HCT116 (cell line): ENCODE results near the gene HMCN2. TPM values are rescaled to one million over a fixed set of nuclear protein-coding genes. Genes with fewer than 3 reads are reported as not detected.

Experiments
- ATAC-seq: fragments of 200-7000 bp; cut with Tn5 transposase; 2 replicates; pipeline ENCODE4 v1.9.1; 2020; ENCODE audit warnings: mild to moderate bottlenecking, moderate library complexity
- BruUV-seq: library from RNA; stranded (reverse); fragments of 400-500 nt; replicated peaks from 2 replicates; lab custom pipeline; 2021; lab: Mats Ljungman, UMichigan
- CTCF ChIA-PET: fragments of 300-600 bp; sonication (Branson Sonifier 250); formaldehyde crosslinking; loops from one replicate; lab custom pipeline; 2021; ENCODE audit warnings: antibody characterized with exemption; lab: Charles Lee
- POLR2A ChIA-PET: fragments of 300-600, 350-600 bp; sonication (Branson Sonifier 250); formaldehyde crosslinking; loops from one replicate; lab custom pipeline; 2021; ENCODE audit warnings: antibody characterized with exemption; lab: Charles Lee
- RAD21 ChIA-PET, 2 experiments: fragments of 300-600 bp; sonication (Branson Sonifier 250); formaldehyde crosslinking; loops; one replicate each; lab custom pipeline; 2023; ENCODE audit warnings: low total read pairs in 2 of 2; ENCODE audit not compliant: uncharacterized antibody in 2 of 2, unreplicated experiment in 2 of 2, low non-redundant PET in 1 of 2; lab: Charles Lee
- DNase-seq: peaks from one replicate; pipeline ENCODE4 v3.0.0-alpha.2; 2010; ENCODE audit warnings: low read depth, low spot score
- H2AFZ ChIP-seq: fragments of 200-600 bp; shearing (Covaris generic), sonication (generic); 2 replicates; pipeline ENCODE4 v1.6.1; 2017; ENCODE audit warnings: low read depth, mixed run types, mixed read lengths, antibody characterized with exemption, low read length; ENCODE audit not compliant: poor library complexity, severe bottlenecking
- H3K27ac ChIP-seq: 2 replicates; pipeline ENCODE4 v1.5.1; 2012; ENCODE audit warnings: low read depth, low read length
- H3K27me3 ChIP-seq: fragments of 200-600 bp; sonication (generic); 2 replicates; pipeline ENCODE4 v1.6.1; 2016; ENCODE audit warnings: mixed run types, low read length, mixed read lengths; ENCODE audit not compliant: insufficient read depth
- H3K36me3 ChIP-seq, 2 experiments: fragments of 200-500 bp in 1 of 2; fragments of 200-600 bp in 1 of 2; sonication (Bioruptor generic) in 1 of 2; sonication (generic) in 1 of 2; 2 replicates each; pipeline versions ENCODE4 v1.5.1 to v1.6.1; 2014 to 2016; ENCODE audit warnings: low read length in 2 of 2, inconsistent platforms in 1 of 2, mixed read lengths in 1 of 2, mixed run types in 1 of 2; ENCODE audit not compliant: insufficient read depth in 2 of 2, control insufficient read depth in 1 of 2
- H3K4me1 ChIP-seq, 2 experiments: fragments of 200-600 bp in 1 of 2; sonication (generic) in 1 of 2; 2 replicates each; pipeline versions ENCODE4 v1.5.1 to v1.6.1; 2012 to 2017; ENCODE audit warnings: low read length in 2 of 2, inconsistent platforms in 1 of 2, mild to moderate bottlenecking in 1 of 2, mixed read lengths in 1 of 2, mixed run types in 1 of 2, moderate library complexity in 1 of 2; ENCODE audit not compliant: insufficient read depth in 2 of 2, control insufficient read depth in 1 of 2
- H3K4me2 ChIP-seq: fragments of 200-600 bp; sonication (generic); 2 replicates; pipeline ENCODE4 v1.6.1; 2017; ENCODE audit warnings: mixed run types, low read length, mixed read lengths
- H3K4me3 ChIP-seq, 2 experiments: fragments of 200-600 bp in 1 of 2; sonication (generic) in 1 of 2; replicated peaks in 1 of 2; 2 replicates each; pipeline ENCODE4 v1.5.1; 2011 to 2016; ENCODE audit warnings: low read length in 2 of 2, control low read depth in 1 of 2, low read depth in 1 of 2, mild to moderate bottlenecking in 1 of 2, mixed read lengths in 1 of 2, mixed run types in 1 of 2
- H3K79me2 ChIP-seq: fragments of 200-600 bp; sonication (generic); 2 replicates; pipeline ENCODE4 v1.6.1; 2017; ENCODE audit warnings: mild to moderate bottlenecking, mixed run types, low read length, moderate library complexity, mixed read lengths; ENCODE audit not compliant: insufficient read depth
- H3K9ac ChIP-seq: fragments of 200-600 bp; sonication (generic); 2 replicates; pipeline ENCODE4 v1.6.1; 2016; ENCODE audit warnings: low read length, mixed read lengths
- H3K9me2 ChIP-seq: fragments of 200-600 bp; sonication (generic), shearing (Covaris generic); 2 replicates; pipeline ENCODE4 v1.6.1; 2017; ENCODE audit warnings: mixed run types, mild to moderate bottlenecking, moderate library complexity; ENCODE audit not compliant: insufficient read depth
- H3K9me3 ChIP-seq, 2 experiments: fragments of 200-500 bp in 1 of 2; fragments of 200-600 bp in 1 of 2; sonication (Bioruptor generic) in 1 of 2; sonication (generic) in 1 of 2; 2 replicates each; pipeline ENCODE4 v1.6.1; 2014 to 2017; ENCODE audit warnings: low read length in 2 of 2, mixed read lengths in 2 of 2, inconsistent platforms in 1 of 2, low read depth in 1 of 2, mild to moderate bottlenecking in 1 of 2, mixed run types in 1 of 2, moderate library complexity in 1 of 2; ENCODE audit not compliant: control insufficient read depth in 1 of 2, insufficient read depth in 1 of 2
- H4K20me1 ChIP-seq: fragments of 200-600 bp; sonication (generic), shearing (Covaris generic); 2 replicates; pipeline ENCODE4 v1.6.1; 2017; ENCODE audit warnings: mixed run types, mild to moderate bottlenecking, moderate library complexity; ENCODE audit not compliant: insufficient read depth
- EGR1 ChIP-seq: IDR thresholded peaks from 2 replicates; pipeline ENCODE4 v1.6.1; 2012; ENCODE audit warnings: low read depth
- EZH2 ChIP-seq: fragments of 200-600 bp; sonication (generic); IDR thresholded peaks from 2 replicates; pipeline ENCODE4 v1.6.1; 2017; ENCODE audit warnings: antibody characterized with exemption, mixed run types
- SIN3A ChIP-seq: IDR thresholded peaks from 2 replicates; pipeline ENCODE4 v1.6.1; 2012; ENCODE audit warnings: low read depth
- SRF ChIP-seq: IDR thresholded peaks from 2 replicates; pipeline ENCODE4 v1.6.1; 2012; ENCODE audit warnings: low read depth
- intact Hi-C: fragments of 100-400 bp; cut with micrococcal nuclease; formaldehyde crosslinking; loops from 2 replicates; pipeline ENCODE4 v1.10.0; 2022
- total RNA-seq: library from RNA; stranded (reverse); gene quantifications from one replicate; pipeline ENCODE4 v1.2.1, GENCODE V29; 2021; ENCODE audit not compliant: unreplicated experiment
- TF ChIP-seq, protein P1 (sequence below): IDR thresholded peaks from 2 replicates; pipeline ENCODE4 v1.6.1; 2012; ENCODE audit warnings: low read depth

Gene HMCN2
- total RNA-seq, 1 experiment from 2014 or later: 0.22 TPM

DNA sequence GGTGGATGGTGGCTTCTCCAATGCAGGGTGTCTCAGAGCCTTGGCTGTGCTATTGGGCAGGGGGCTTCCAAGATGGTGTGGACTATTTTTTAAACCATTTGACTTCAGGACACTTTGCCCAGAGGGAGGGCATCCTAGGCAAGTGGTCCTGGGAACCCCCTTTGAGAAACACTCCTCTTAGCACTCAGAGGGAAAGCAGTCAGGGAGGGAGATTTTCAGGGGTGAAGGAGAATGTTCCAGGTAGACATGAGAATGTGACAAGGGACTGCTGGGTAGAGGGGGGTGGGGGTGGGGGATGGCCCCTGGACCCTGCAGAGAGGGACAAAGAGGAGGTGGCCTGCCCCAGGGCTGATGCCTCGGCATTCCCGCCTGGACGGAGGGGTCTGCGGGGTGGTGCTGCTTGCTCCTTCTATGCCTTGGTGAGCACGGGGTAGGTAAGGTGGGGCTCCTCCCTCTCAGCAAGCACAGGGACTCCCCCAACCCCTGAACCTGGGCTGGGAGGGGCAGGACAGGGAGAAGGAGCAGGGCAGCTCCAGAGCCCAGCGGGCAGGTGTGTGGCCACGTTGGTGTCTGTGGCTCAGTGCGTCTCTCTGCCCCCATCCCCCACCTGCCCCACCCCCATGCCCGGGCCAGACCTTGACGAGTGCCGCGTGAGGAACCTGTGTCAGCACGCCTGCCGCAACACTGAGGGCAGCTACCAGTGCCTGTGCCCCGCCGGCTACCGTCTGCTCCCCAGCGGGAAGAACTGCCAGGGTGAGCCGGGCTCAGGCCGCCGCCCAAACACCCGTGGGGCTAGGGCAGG is 165.4 kb downstream of the HMCN2 start:
- Histone ChIP-seq H2AFZ (no peak overlapping the region), H3K27ac (no peak overlapping the region), H4K20me1 (no peaks in the 10 kb centered on the region), H3K9ac (no peak overlapping the region), H3K79me2 (no peaks in the 10 kb centered on the region), H3K9me3 (no peaks in the 10 kb centered on the region), H3K9me2 (no peaks in the 10 kb centered on the region), H3K27me3 (no peaks in the 10 kb centered on the region), H3K4me2 (no peak overlapping the region), H3K4me1 (peaks cover 13 to 18% of the 10 kb centered on the region in 2 experiments), H3K4me3 (no peak overlapping the region), H3K36me3 (no peaks in the 10 kb centered on the region)
- no peak for TF ChIP-seq EGR1
- TF ChIP-seq SIN3A: no peak
- TF ChIP-seq, protein P1, sequence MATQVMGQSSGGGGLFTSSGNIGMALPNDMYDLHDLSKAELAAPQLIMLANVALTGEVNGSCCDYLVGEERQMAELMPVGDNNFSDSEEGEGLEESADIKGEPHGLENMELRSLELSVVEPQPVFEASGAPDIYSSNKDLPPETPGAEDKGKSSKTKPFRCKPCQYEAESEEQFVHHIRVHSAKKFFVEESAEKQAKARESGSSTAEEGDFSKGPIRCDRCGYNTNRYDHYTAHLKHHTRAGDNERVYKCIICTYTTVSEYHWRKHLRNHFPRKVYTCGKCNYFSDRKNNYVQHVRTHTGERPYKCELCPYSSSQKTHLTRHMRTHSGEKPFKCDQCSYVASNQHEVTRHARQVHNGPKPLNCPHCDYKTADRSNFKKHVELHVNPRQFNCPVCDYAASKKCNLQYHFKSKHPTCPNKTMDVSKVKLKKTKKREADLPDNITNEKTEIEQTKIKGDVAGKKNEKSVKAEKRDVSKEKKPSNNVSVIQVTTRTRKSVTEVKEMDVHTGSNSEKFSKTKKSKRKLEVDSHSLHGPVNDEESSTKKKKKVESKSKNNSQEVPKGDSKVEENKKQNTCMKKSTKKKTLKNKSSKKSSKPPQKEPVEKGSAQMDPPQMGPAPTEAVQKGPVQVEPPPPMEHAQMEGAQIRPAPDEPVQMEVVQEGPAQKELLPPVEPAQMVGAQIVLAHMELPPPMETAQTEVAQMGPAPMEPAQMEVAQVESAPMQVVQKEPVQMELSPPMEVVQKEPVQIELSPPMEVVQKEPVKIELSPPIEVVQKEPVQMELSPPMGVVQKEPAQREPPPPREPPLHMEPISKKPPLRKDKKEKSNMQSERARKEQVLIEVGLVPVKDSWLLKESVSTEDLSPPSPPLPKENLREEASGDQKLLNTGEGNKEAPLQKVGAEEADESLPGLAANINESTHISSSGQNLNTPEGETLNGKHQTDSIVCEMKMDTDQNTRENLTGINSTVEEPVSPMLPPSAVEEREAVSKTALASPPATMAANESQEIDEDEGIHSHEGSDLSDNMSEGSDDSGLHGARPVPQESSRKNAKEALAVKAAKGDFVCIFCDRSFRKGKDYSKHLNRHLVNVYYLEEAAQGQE: no peak
- TF ChIP-seq SRF: no peak
- TF ChIP-seq EZH2: no peak
- ATAC-seq (no peak), DNase-seq (no peak)
- intact Hi-C loops: no loop called here
- ChIA-PET POLR2A (no interaction called here), CTCF (no interaction called here), RAD21 (no interaction called here)
- BruUV-seq: no TSS peak
